GM21576 (cell line): ENCODE data around the gene EDEM3.

Experiments
- ATAC-seq: cut with Tn5 transposase; IDR thresholded peaks from one replicate; pipeline ENCODE4 v1.9.1; 2021; ENCODE audit warnings: mild to moderate bottlenecking, moderate library complexity; ENCODE audit not compliant: unreplicated experiment

The EDEM3 gene

DNA sequence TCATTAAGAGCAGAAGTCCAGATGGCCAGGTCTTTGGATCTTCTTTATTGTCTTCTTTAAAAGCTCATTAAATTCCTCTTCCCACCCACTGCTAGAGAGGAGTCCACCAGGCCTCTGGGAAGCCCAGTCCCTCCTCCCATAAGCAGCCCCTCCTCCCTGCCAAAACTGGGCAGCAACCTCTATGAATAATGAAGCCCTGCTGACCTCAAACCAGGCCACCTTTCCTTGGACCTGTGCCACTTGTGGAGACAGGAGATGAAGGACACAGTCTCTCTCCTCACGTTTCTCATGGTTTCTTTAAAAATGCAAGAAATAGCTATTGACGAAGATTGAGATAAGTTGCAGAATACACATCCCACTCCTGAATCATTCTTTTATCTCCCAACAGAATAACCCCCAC is 112.8 kb downstream of the EDEM3 start:
- no peak for ATAC-seq

- no peak for ATAC-seq
These were observed 114.2 kb downstream of the EDEM3 start for GRCh38 chr1:184640505-184640904.
